Measurements from ENCODE around the gene NELL1.

The NELL1 gene

DNA sequence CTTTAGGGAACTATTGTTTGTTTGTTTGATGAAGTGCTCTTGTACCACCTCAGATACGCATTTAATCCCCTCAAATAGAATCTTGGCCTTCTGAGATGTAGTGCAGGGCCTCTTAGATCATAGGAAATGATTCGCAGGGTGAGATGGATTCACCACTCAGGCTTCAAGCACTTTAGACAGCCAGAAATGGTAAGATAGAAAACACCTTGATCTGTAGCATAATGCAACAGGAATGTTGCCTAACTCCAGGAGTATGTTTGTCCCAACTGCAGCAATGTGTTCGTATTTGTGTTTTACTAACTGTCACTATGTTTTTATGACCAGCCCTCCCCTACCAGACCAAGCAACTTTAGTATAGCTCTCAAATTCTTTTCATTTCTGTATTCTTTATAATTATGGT is 761.2 kb downstream of the NELL1 start:
- H3K4me3 ChIP-seq (ENCODE audit: low read depth, low read length): no peak overlapping the region
- H3K27ac ChIP-seq (ENCODE audit: low read depth, low read length): no peak overlapping the region
- H3K9me3 ChIP-seq (ENCODE audit: control insufficient read depth, insufficient read depth, low read depth, low read length): no peaks in the 10 kb centered on the region
- H3K36me3 ChIP-seq (ENCODE audit: control insufficient read depth, insufficient read depth, low read length): no peaks in the 10 kb centered on the region
- H3K27me3 ChIP-seq (ENCODE audit: control insufficient read depth, insufficient read depth, low read length): no peaks in the 10 kb centered on the region
- H3K4me1 ChIP-seq (ENCODE audit: control insufficient read depth, insufficient read depth, low read length): no peaks in the 10 kb centered on the region
- no peak overlapping the region for H3K9ac ChIP-seq (ENCODE audit: low read length)

DNA sequence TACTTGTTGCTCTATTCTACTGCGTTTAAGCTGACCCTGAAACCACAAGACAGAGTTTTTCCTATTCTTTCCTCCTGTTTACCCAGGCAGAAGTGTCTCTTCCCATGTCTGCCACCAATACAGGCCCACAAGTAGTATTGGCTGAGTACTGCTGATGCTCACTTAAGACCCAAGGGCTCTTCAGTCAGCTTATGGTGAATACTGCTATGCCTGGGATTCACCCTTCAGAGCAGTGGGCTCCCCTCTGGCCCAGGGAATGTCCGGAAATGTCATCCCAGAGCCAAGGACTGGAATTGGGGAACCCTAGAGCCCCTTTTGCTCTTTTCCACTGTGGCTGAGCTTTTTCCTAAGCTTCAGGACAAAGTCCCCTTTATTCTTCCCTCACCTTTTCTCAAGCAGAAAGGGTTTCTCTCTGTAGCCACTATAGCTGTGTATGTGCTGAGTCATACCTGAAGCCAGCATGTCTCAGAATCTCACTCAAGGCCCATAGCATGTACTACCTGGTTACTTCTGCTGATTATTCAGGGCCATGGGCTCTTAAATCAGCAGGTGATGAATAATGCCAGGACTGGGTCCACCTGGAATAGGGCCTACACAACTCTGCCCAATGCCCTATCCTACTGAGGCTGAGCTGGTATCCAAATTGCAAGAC is 777.7 kb downstream of the NELL1 start:
- Histone ChIP-seq H3K27me3 (ENCODE audit: control insufficient read depth, insufficient read depth, low read length) (no peaks in the 10 kb centered on the region), H3K9me3 (ENCODE audit: control insufficient read depth, insufficient read depth, low read depth, low read length) (no peaks in the 10 kb centered on the region), H3K27ac (ENCODE audit: low read depth, low read length) (no peak overlapping the region), H3K36me3 (ENCODE audit: control insufficient read depth, insufficient read depth, low read length) (no peaks in the 10 kb centered on the region), H3K4me1 (ENCODE audit: control insufficient read depth, insufficient read depth, low read length) (peaks cover 11% of the 10 kb centered on the region), H3K4me3 (ENCODE audit: low read depth, low read length) (no peak overlapping the region), H3K9ac (ENCODE audit: low read length) (no peak overlapping the region)

DNA sequence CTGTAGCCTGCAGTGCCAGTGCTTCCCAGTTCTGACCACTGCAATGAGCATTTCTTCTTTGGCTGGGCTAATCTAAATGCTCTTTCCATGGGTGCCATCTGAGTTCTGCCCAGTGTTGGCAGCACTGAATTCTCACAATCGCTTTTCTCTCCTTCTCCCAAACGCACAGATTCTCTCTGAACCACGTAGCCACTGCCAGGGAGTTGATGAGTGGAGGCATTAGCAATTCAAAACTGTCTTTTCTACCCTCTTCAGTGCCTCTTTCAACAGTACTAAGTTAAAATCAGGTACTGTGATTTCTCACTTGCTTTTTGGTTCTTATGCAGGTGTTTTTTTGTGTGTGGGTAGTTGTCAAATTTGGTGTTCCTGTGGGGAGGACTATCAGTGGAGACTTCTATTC is 778.5 kb downstream of the NELL1 start:
- Histone ChIP-seq H3K4me1 (ENCODE audit: control insufficient read depth, insufficient read depth, low read length) (peaks cover 11% of the 10 kb centered on the region), H3K27ac (ENCODE audit: low read depth, low read length) (no peak overlapping the region), H3K4me3 (ENCODE audit: low read depth, low read length) (no peak overlapping the region), H3K9ac (ENCODE audit: low read length) (no peak overlapping the region), H3K27me3 (ENCODE audit: control insufficient read depth, insufficient read depth, low read length) (no peaks in the 10 kb centered on the region), H3K9me3 (ENCODE audit: control insufficient read depth, insufficient read depth, low read depth, low read length) (no peaks in the 10 kb centered on the region), H3K36me3 (ENCODE audit: control insufficient read depth, insufficient read depth, low read length) (no peaks in the 10 kb centered on the region)

DNA sequence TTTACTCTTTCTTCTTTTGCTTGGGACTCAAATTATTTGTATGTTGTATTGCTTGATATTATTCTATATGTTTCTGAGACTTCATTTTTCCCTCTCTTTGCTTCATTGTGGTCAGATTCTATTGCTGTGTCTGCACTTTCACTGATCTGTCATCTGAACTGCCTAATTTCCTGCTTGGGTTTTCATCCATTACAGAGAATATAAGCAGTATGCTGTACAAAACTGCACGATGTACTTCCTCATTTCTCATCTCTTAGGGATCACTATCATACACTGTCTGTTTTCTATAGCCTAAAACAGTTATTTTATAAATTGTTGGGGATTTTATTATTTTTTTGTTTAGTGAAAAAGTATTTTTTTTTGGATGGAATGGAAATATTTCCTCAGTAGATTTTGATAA is 786.8 kb downstream of the NELL1 start:
- no peaks in the 10 kb centered on the region for H3K9me3 ChIP-seq (ENCODE audit: control insufficient read depth, insufficient read depth, low read depth, low read length)
- H3K4me1 ChIP-seq (ENCODE audit: control insufficient read depth, insufficient read depth, low read length): no peaks in the 10 kb centered on the region
- H3K27me3 ChIP-seq (ENCODE audit: control insufficient read depth, insufficient read depth, low read length): no peaks in the 10 kb centered on the region
- no peak overlapping the region for H3K9ac ChIP-seq (ENCODE audit: low read length)
- no peak overlapping the region for H3K27ac ChIP-seq (ENCODE audit: low read depth, low read length)
- no peaks in the 10 kb centered on the region for H3K36me3 ChIP-seq (ENCODE audit: control insufficient read depth, insufficient read depth, low read length)
- H3K4me3 ChIP-seq (ENCODE audit: low read depth, low read length): no peak overlapping the region

DNA sequence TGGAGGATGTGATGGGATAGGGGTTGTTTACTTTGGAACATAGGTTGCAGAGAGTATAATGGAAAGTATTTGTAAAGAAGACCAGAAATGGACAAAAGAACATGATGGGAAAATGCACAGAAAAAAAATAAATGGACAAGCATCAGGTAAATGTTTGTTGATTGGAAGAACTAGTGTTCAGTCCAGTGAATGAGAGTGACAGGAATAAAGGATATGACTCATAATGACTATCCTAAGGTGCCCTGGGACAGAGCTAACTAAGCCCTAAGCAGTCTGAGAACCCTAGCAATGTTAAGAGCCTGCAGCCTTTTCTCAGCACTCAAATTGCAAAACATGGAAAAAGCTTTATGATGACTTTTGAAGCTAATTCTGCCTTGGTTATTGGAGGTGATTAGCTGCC is 790.7 kb downstream of the NELL1 start:
- Histone ChIP-seq H3K9me3 (ENCODE audit: control insufficient read depth, insufficient read depth, low read depth, low read length) (no peaks in the 10 kb centered on the region), H3K36me3 (ENCODE audit: control insufficient read depth, insufficient read depth, low read length) (no peaks in the 10 kb centered on the region), H3K27me3 (ENCODE audit: control insufficient read depth, insufficient read depth, low read length) (no peaks in the 10 kb centered on the region), H3K9ac (ENCODE audit: low read length) (no peak overlapping the region), H3K4me3 (ENCODE audit: low read depth, low read length) (no peak overlapping the region), H3K27ac (ENCODE audit: low read depth, low read length) (no peak overlapping the region), H3K4me1 (ENCODE audit: control insufficient read depth, insufficient read depth, low read length) (no peaks in the 10 kb centered on the region)

DNA sequence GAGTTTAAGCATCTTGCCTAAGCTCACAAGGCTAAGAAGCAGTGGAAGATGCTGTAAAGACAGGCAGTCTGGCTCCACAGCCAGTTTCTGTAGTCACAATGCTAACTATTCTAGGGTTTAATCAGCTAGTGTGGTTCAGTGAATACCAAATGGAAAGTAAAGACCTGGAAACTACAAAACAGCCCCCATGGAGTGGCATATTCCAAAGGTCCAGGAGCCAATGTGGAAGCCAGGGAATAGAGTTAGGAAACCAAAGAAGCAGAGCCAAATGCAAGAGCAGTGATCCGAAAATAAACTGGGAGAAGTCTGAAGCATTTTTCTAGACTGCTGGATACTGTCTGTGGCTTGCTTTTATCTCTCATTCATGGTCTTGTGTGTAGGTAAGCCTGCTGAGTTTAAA is 792.3 kb downstream of the NELL1 start:
- Histone ChIP-seq H3K9me3 (ENCODE audit: control insufficient read depth, insufficient read depth, low read depth, low read length) (no peaks in the 10 kb centered on the region), H3K36me3 (ENCODE audit: control insufficient read depth, insufficient read depth, low read length) (no peaks in the 10 kb centered on the region), H3K27me3 (ENCODE audit: control insufficient read depth, insufficient read depth, low read length) (no peaks in the 10 kb centered on the region), H3K27ac (ENCODE audit: low read depth, low read length) (no peak overlapping the region), H3K4me3 (ENCODE audit: low read depth, low read length) (no peak overlapping the region), H3K9ac (ENCODE audit: low read length) (no peak overlapping the region), H3K4me1 (ENCODE audit: control insufficient read depth, insufficient read depth, low read length) (no peaks in the 10 kb centered on the region)

DNA sequence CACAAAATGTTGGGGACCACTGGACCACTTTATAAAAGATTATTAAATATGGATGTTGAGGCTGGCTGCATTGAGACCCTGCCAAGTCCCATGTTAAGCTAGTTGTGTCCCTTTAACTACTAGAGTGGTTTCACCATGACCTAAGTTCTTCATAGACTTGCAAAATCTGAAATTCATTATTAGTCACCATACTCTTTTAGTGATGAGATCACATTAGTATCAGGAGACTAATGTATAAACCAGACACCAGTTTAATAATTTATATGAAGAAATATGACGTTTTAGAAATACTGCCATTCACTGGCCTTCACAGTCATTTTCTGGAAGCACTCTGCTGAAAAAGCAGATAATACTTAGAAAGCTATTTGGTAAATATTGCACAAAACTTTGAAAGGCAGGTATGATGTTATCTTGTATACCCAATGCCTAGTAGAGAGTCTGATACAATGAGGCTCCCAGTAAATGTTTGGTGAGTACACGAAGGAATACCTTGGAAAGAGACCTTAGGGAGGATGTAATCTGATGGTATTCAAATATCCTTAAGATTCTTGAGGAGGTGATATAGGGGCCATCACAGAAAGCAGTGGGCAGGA is 795.3 kb downstream of the NELL1 start:
- Histone ChIP-seq H3K9ac (ENCODE audit: low read length) (no peak overlapping the region), H3K4me3 (ENCODE audit: low read depth, low read length) (no peak overlapping the region), H3K27me3 (ENCODE audit: control insufficient read depth, insufficient read depth, low read length) (no peaks in the 10 kb centered on the region), H3K9me3 (ENCODE audit: control insufficient read depth, insufficient read depth, low read depth, low read length) (no peaks in the 10 kb centered on the region), H3K36me3 (ENCODE audit: control insufficient read depth, insufficient read depth, low read length) (no peaks in the 10 kb centered on the region), H3K27ac (ENCODE audit: low read depth, low read length) (no peak overlapping the region), H3K4me1 (ENCODE audit: control insufficient read depth, insufficient read depth, low read length) (no peaks in the 10 kb centered on the region)

DNA sequence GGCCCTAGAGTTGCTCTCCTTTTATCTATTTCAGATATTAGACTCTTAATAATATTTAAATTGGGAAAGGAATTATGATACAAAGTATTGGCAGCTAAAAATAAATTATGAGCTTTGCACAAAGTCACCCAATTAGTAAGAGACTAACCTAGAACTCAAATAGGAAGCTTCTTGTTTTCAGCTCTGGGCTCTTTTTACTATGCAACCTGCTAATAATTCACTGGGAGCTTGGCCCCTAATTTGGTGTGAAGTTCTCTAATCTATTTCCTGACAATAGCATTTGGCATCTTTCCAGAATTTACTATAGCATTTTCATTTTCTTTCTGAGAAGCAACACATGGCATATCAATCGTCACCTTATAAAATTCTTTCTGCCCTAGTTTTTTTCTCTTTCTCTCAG is 795.8 kb downstream of the NELL1 start:
- no peak overlapping the region for H3K9ac ChIP-seq (ENCODE audit: low read length)
- no peaks in the 10 kb centered on the region for H3K36me3 ChIP-seq (ENCODE audit: control insufficient read depth, insufficient read depth, low read length)
- H3K4me3 ChIP-seq (ENCODE audit: low read depth, low read length): no peak overlapping the region
- no peaks in the 10 kb centered on the region for H3K27me3 ChIP-seq (ENCODE audit: control insufficient read depth, insufficient read depth, low read length)
- no peaks in the 10 kb centered on the region for H3K9me3 ChIP-seq (ENCODE audit: control insufficient read depth, insufficient read depth, low read depth, low read length)
- no peaks in the 10 kb centered on the region for H3K4me1 ChIP-seq (ENCODE audit: control insufficient read depth, insufficient read depth, low read length)
- H3K27ac ChIP-seq (ENCODE audit: low read depth, low read length): no peak overlapping the region

DNA sequence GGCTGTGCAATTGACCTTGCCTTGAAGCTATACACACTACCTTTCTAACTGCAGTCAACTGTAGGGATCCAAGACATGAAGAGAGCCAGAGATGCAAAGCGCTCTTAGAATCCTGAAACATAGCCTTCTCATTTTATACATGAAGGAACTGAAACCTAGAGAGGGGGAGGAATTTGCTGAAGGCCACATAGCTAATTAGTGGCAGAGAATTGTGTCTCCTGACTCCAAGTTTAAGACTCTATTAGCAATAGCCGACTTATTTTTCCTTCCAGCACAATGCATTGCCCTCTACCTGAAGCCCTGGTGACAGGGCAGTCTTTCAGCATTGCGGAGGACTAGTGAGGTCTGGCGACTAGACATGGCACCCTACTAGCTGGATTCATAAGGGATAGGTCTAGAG is 796.5 kb downstream of the NELL1 start:
- no peaks in the 10 kb centered on the region for H3K4me1 ChIP-seq (ENCODE audit: control insufficient read depth, insufficient read depth, low read length)
- no peaks in the 10 kb centered on the region for H3K9me3 ChIP-seq (ENCODE audit: control insufficient read depth, insufficient read depth, low read depth, low read length)
- H3K9ac ChIP-seq (ENCODE audit: low read length): no peak overlapping the region
- H3K27me3 ChIP-seq (ENCODE audit: control insufficient read depth, insufficient read depth, low read length): no peaks in the 10 kb centered on the region
- no peak overlapping the region for H3K4me3 ChIP-seq (ENCODE audit: low read depth, low read length)
- no peaks in the 10 kb centered on the region for H3K36me3 ChIP-seq (ENCODE audit: control insufficient read depth, insufficient read depth, low read length)
- H3K27ac ChIP-seq (ENCODE audit: low read depth, low read length): no peak overlapping the region

DNA sequence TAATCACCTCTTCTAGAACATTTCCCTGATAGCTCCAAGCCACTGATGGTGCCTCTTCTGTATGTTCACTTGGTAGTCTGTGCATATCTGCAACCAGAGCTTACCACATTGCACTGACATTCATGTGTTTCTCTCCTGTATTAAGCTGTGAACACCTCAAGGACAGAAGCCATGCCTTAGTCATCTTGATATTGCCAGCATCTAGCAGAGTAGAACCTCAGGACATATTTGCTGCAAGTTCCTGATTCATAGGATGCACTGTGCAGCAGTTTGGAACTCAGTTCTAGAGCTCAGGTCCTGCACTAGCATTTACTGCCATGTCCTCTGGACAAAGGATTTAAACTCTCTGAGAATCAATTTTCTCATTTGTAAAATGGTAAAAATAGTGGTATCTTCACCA is 801.1 kb downstream of the NELL1 start:
- H3K9ac ChIP-seq (ENCODE audit: low read length): no peak overlapping the region

DNA sequence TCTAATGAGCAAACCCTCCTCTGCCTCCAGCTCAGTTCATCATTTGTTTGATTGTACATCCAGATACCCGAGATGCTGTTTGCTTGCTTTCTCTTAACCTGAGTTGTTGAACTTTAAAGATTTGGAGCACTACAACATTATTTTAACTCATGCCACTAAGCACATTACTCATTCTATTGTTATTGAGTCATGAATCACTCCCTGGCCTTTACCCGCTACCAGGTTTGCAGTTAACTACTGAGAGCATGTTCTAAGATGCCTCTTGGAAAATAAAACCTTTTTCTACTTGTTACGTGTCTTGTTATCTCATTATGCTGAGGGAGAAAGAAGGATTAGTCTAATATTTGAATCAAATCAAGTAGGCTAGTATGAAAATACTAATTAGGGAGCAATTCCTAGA is 802.9 kb downstream of the NELL1 start:
- peaks cover 11% of the 10 kb centered on the region for H3K4me1 ChIP-seq (ENCODE audit: control insufficient read depth, insufficient read depth, low read length)
- no peak overlapping the region for H3K27ac ChIP-seq (ENCODE audit: low read depth, low read length)
- no peaks in the 10 kb centered on the region for H3K9me3 ChIP-seq (ENCODE audit: control insufficient read depth, insufficient read depth, low read depth, low read length)
- no peaks in the 10 kb centered on the region for H3K27me3 ChIP-seq (ENCODE audit: control insufficient read depth, insufficient read depth, low read length)
- no peak overlapping the region for H3K9ac ChIP-seq (ENCODE audit: low read length)
- H3K36me3 ChIP-seq (ENCODE audit: control insufficient read depth, insufficient read depth, low read length): no peaks in the 10 kb centered on the region
- H3K4me3 ChIP-seq (ENCODE audit: low read depth, low read length): no peak overlapping the region

More for the DNA sequence above, 801.1 kb downstream of the NELL1 start:
- Histone ChIP-seq H3K4me3 (ENCODE audit: low read depth, low read length) (no peak overlapping the region), H3K36me3 (ENCODE audit: control insufficient read depth, insufficient read depth, low read length) (no peaks in the 10 kb centered on the region), H3K4me1 (ENCODE audit: control insufficient read depth, insufficient read depth, low read length) (no peaks in the 10 kb centered on the region), H3K9me3 (ENCODE audit: control insufficient read depth, insufficient read depth, low read depth, low read length) (no peaks in the 10 kb centered on the region), H3K27me3 (ENCODE audit: control insufficient read depth, insufficient read depth, low read length) (no peaks in the 10 kb centered on the region), H3K27ac (ENCODE audit: low read depth, low read length) (no peak overlapping the region)
